WTC11 (cell line): ENCODE data around the gene ANO2. TPM values are rescaled to one million over a fixed set of nuclear protein-coding genes. Genes with fewer than 3 reads are reported as not detected.

Experiments used
- ATAC-seq: fragments of 200-7000 bp; cut with Tn5 transposase; 2 replicates; pipeline ENCODE4 v1.10.0; 2021; ENCODE audit warnings: mild to moderate bottlenecking, moderate library complexity
- CTCF ChIA-PET: fragments of 300-600 bp; sonication (Branson Sonifier 250); formaldehyde crosslinking; loops from one replicate; lab custom pipeline; 2021; ENCODE audit warnings: antibody characterized with exemption; lab: Charles Lee
- POLR2A ChIA-PET: fragments of 350-600 bp; sonication (Branson Sonifier 250); formaldehyde crosslinking; loops from one replicate; lab custom pipeline; 2021; ENCODE audit warnings: antibody characterized with exemption; lab: Charles Lee
- DNase-seq: peaks from one replicate; pipeline ENCODE4 v3.0.0; 2021; ENCODE audit warnings: low spot score
- H3K27ac Mint-ChIP-seq: 2 replicates; pipeline ENCODE4 v1.8.0; 2021; ENCODE audit warnings: mixed read lengths
- H3K27me3 Mint-ChIP-seq: 2 replicates; pipeline ENCODE4 v1.8.0; 2021; ENCODE audit warnings: low read depth, mild to moderate bottlenecking, moderate library complexity, mixed read lengths
- H3K36me3 Mint-ChIP-seq: 2 replicates; pipeline ENCODE4 v1.8.0; 2021; ENCODE audit warnings: mixed read lengths
- H3K4me1 Mint-ChIP-seq: 2 replicates; pipeline ENCODE4 v1.8.0; 2022; ENCODE audit warnings: mixed read lengths
- H3K4me3 Mint-ChIP-seq: 2 replicates; pipeline ENCODE4 v1.8.0; 2021; ENCODE audit warnings: mild to moderate bottlenecking, moderate library complexity, mixed read lengths
- H3K9me3 Mint-ChIP-seq: 2 replicates; pipeline ENCODE4 v1.8.0; 2021; ENCODE audit warnings: mixed read lengths
- ATF1 ChIP-seq: sonication (generic); formaldehyde crosslinking; IDR thresholded peaks from 2 replicates; pipeline ENCODE4 v1.8.1; 2023; ENCODE audit warnings: mild to moderate bottlenecking, moderate library complexity, missing genetic modification reagents
- CBFB ChIP-seq: sonication (generic); formaldehyde crosslinking; IDR thresholded peaks from 2 replicates; pipeline ENCODE4 v1.8.1; 2022; ENCODE audit warnings: mild to moderate bottlenecking, low read depth, missing genetic modification reagents
- CREM ChIP-seq: sonication (generic); formaldehyde crosslinking; IDR thresholded peaks from 2 replicates; pipeline ENCODE4 v1.8.1; 2022; ENCODE audit warnings: mild to moderate bottlenecking, missing genetic modification reagents, moderate library complexity
- CTCF ChIP-seq: fragments of 200-600 bp; IDR thresholded peaks from 2 replicates; pipeline ENCODE4 v1.8.0; 2022; ENCODE audit warnings: antibody characterized with exemption
- E2F4 ChIP-seq: sonication (generic); formaldehyde crosslinking; IDR thresholded peaks from 2 replicates; pipeline ENCODE4 v1.8.1; 2022; ENCODE audit warnings: low read depth, mild to moderate bottlenecking, moderate library complexity, missing genetic modification reagents, borderline replicate concordance
- GABPB1 ChIP-seq: sonication (generic); formaldehyde crosslinking; IDR thresholded peaks from 2 replicates; pipeline ENCODE4 v1.8.1; 2023; ENCODE audit warnings: mild to moderate bottlenecking, missing genetic modification reagents
- MLX ChIP-seq: sonication (generic); formaldehyde crosslinking; IDR thresholded peaks from 2 replicates; pipeline ENCODE4 v1.8.1; 2023; ENCODE audit warnings: mild to moderate bottlenecking, missing genetic modification reagents, moderate library complexity
- NR3C1 ChIP-seq: sonication (generic); formaldehyde crosslinking; conservative IDR thresholded peaks from 2 replicates; pipeline ENCODE4 v1.8.1; 2023; ENCODE audit warnings: low read depth, mild to moderate bottlenecking, missing genetic modification reagents
- ZMAT4 ChIP-seq: fragments of 250-450 bp; sonication (Bioruptor Pico); IDR thresholded peaks from 2 replicates; pipeline ENCODE4 v1.9.0; 2021; ENCODE audit warnings: mild to moderate bottlenecking
- ZNF263 ChIP-seq: sonication (generic); formaldehyde crosslinking; IDR thresholded peaks from 2 replicates; pipeline ENCODE4 v1.8.1; 2022; ENCODE audit warnings: low read depth, mild to moderate bottlenecking, moderate library complexity, missing genetic modification reagents
- ZNF532 ChIP-seq: fragments of 250-450 bp; sonication (Bioruptor Pico); IDR thresholded peaks from 2 replicates; pipeline ENCODE4 v1.9.0; 2021; ENCODE audit warnings: mild to moderate bottlenecking, borderline replicate concordance
- ZNF671 ChIP-seq: fragments of 250-450 bp; sonication (Bioruptor Pico); IDR thresholded peaks from 2 replicates; pipeline ENCODE4 v1.8.0; 2021; ENCODE audit warnings: mild to moderate bottlenecking
- total RNA-seq: library from RNA; stranded (reverse); gene quantifications from 3 replicates; pipeline ENCODE4 v1.2.3, GENCODE V29; 2021
- TF ChIP-seq, protein P1 (sequence below): sonication (generic); formaldehyde crosslinking; IDR thresholded peaks from 2 replicates; pipeline ENCODE4 v1.8.0; 2023; ENCODE audit warnings: missing genetic modification reagents, mild to moderate bottlenecking, borderline replicate concordance
- TF ChIP-seq, protein P2 (sequence below): sonication (generic); formaldehyde crosslinking; IDR thresholded peaks from 2 replicates; pipeline ENCODE4 v1.8.1; 2022; ENCODE audit warnings: low read depth, missing genetic modification reagents, borderline replicate concordance
- TF ChIP-seq, protein P3 (sequence below): fragments of 250-450 bp; sonication (Bioruptor Pico); IDR thresholded peaks from 2 replicates; pipeline ENCODE4 v1.9.0; 2021; ENCODE audit warnings: moderate library complexity, mild to moderate bottlenecking, inconsistent platforms, borderline replicate concordance

ANO2 gene
- total RNA-seq, 1 experiment from 2014 or later = 2.8 TPM

DNA sequence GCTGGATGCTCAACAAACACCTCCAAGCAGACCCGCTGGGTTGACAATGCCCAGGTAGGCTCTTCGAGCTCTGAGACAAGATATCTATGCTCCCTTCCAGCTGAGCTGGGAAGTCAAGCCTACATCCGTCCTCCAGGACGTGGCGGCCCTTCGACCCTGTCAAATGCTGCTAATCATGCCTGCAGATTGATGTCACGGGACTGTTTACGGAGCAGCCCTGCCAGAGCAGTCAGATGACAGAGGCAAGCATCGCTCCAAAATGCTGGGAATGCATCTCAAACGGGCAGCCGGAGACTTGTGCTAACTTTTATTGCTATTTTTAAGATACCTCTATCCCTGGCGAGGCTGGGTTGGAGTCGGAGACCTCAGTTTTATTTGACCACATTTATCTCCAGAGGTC is 373.9 kb downstream of the ANO2 start (continued):
- TF ChIP-seq, protein P1, sequence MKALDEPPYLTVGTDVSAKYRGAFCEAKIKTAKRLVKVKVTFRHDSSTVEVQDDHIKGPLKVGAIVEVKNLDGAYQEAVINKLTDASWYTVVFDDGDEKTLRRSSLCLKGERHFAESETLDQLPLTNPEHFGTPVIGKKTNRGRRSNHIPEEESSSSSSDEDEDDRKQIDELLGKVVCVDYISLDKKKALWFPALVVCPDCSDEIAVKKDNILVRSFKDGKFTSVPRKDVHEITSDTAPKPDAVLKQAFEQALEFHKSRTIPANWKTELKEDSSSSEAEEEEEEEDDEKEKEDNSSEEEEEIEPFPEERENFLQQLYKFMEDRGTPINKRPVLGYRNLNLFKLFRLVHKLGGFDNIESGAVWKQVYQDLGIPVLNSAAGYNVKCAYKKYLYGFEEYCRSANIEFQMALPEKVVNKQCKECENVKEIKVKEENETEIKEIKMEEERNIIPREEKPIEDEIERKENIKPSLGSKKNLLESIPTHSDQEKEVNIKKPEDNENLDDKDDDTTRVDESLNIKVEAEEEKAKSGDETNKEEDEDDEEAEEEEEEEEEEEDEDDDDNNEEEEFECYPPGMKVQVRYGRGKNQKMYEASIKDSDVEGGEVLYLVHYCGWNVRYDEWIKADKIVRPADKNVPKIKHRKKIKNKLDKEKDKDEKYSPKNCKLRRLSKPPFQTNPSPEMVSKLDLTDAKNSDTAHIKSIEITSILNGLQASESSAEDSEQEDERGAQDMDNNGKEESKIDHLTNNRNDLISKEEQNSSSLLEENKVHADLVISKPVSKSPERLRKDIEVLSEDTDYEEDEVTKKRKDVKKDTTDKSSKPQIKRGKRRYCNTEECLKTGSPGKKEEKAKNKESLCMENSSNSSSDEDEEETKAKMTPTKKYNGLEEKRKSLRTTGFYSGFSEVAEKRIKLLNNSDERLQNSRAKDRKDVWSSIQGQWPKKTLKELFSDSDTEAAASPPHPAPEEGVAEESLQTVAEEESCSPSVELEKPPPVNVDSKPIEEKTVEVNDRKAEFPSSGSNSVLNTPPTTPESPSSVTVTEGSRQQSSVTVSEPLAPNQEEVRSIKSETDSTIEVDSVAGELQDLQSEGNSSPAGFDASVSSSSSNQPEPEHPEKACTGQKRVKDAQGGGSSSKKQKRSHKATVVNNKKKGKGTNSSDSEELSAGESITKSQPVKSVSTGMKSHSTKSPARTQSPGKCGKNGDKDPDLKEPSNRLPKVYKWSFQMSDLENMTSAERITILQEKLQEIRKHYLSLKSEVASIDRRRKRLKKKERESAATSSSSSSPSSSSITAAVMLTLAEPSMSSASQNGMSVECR (CRISPR knock-in tag) = no peak
- no peak for TF ChIP-seq ZNF671 (CRISPR knock-in tag)
- TF ChIP-seq ATF1 = no peak
- no peak for TF ChIP-seq CBFB (CRISPR knock-in tag)
- TF ChIP-seq, protein P2, sequence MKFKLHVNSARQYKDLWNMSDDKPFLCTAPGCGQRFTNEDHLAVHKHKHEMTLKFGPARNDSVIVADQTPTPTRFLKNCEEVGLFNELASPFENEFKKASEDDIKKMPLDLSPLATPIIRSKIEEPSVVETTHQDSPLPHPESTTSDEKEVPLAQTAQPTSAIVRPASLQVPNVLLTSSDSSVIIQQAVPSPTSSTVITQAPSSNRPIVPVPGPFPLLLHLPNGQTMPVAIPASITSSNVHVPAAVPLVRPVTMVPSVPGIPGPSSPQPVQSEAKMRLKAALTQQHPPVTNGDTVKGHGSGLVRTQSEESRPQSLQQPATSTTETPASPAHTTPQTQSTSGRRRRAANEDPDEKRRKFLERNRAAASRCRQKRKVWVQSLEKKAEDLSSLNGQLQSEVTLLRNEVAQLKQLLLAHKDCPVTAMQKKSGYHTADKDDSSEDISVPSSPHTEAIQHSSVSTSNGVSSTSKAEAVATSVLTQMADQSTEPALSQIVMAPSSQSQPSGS (CRISPR knock-in tag) = no peak
- no peak for TF ChIP-seq CREM (CRISPR knock-in tag)

DNA sequence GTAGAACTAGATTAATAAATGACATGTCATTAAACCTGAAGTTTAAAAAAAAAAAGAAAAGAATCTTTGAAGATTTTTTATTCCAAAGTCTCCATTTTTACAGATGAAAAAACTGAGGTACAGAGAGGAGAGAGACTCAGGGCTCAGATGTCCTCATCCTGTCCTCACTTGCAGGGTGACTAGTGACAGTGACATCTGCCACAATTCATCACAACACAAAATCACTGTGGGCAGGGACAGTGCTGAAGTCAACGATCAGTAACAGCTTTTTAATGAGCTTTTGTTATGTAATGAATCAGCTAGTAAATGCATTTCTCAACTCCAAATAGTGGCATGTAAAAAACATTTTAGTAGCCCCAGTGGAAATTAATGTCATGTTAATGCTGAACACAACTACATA is 374.6 kb downstream of the ANO2 start:
- Mint-ChIP-seq H3K27ac (no peak overlapping the region), H3K27me3 (no peaks in the 10 kb centered on the region), H3K36me3 (no peaks in the 10 kb centered on the region), H3K4me3 (no peak overlapping the region), H3K9me3 (no peaks in the 10 kb centered on the region), H3K4me1 (no peaks in the 10 kb centered on the region)
- ATAC-seq (no peak), DNase-seq (no peak)
- CTCF ChIA-PET = interaction anchor here (1.0 to 1.4 kb wide), 2 partner anchors 15 to 418 kb away, joined by 3 to 4 read pairs; no protein-coding TSS in a partner anchor
- POLR2A ChIA-PET = no interaction called here
- TF ChIP-seq, protein P3, sequence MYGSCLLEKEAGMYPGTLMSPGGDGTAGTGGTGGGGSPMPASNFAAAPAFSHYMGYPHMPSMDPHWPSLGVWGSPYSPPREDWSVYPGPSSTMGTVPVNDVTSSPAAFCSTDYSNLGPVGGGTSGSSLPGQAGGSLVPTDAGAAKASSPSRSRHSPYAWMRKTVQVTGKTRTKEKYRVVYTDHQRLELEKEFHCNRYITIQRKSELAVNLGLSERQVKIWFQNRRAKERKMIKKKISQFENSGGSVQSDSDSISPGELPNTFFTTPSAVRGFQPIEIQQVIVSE (CRISPR knock-in tag) = no peak
- TF ChIP-seq MLX (no peak), ZMAT4 (CRISPR knock-in tag) (no peak), ZNF263 (no peak), ZNF532 (CRISPR knock-in tag) (no peak), CTCF (no peak), NR3C1 (CRISPR knock-in tag) (no peak), GABPB1 (CRISPR knock-in tag) (no peak), E2F4 (CRISPR knock-in tag) (no peak)
- TF ChIP-seq, protein P1 (CRISPR knock-in tag) = no peak
